Kidney capillary endothelial cell (primary cell): ENCODE results near the gene ADIPOQ.
"Not testable (repeated sequence)": the region's sequence is repeated elsewhere in the genome, so short reads cannot be mapped to it uniquely, and the experiment has no call there.

ENCODE experiments used
- DNase-seq: peaks from one replicate; pipeline ENCODE4 v3.0.0-alpha.2; 2018; ENCODE audit warnings: low spot score

The ADIPOQ gene

GRCh38 chr3:186826410-186826975, 16.0 kb upstream of the ADIPOQ start:
- DNase-seq = no peak

- peak; percentile 79 for DNase-seq
Measured at GRCh38 chr3:186826976-186827857, 15.3 kb upstream of the ADIPOQ start.

GRCh38 chr3:186828340-186828739, 14.2 kb upstream of the ADIPOQ start:
- DNase-seq = no peak

- DNase-seq = no peak
Measured at GRCh38 chr3:186831798-186832197, 10.7 kb upstream of the ADIPOQ start.

- no peak for DNase-seq
Measured at GRCh38 chr3:186832276-186832675, 10.2 kb upstream of the ADIPOQ start.

GRCh38 chr3:186839874-186840641, 2.5 kb upstream of the ADIPOQ start:
- no peak for DNase-seq

- no peak for DNase-seq
Measured at GRCh38 chr3:186841620-186842019, 890 bp upstream of the ADIPOQ start.

- DNase-seq = no peak
Measured at GRCh38 chr3:186843039-186843432, 526 bp downstream of the ADIPOQ start.

- no peak for DNase-seq
Measured at GRCh38 chr3:186844908-186845307, 2.4 kb downstream of the ADIPOQ start.

GRCh38 chr3:186845756-186846155, 3.2 kb downstream of the ADIPOQ start:
- DNase-seq = no peak

- peak; percentile 39 for DNase-seq
Measured at GRCh38 chr3:186847437-186847836, 4.9 kb downstream of the ADIPOQ start.

GRCh38 chr3:186849374-186849975, 7.0 kb downstream of the ADIPOQ start:
- peak; percentile 26 for DNase-seq

GRCh38 chr3:186851835-186852234, 9.3 kb downstream of the ADIPOQ start:
- not testable (repeated sequence) for DNase-seq

- DNase-seq = no peak
Measured at GRCh38 chr3:186852994-186853393, 10.5 kb downstream of the ADIPOQ start.

- DNase-seq = no peak
Measured at GRCh38 chr3:186854146-186854545, 11.6 kb downstream of the ADIPOQ start.

- no peak for DNase-seq
Measured at GRCh38 chr3:186854954-186855353, 12.4 kb downstream of the ADIPOQ start.

GRCh38 chr3:186857743-186858142, 15.2 kb downstream of the ADIPOQ start:
- no peak for DNase-seq

GRCh38 chr3:186865215-186865853, 22.8 kb downstream of the ADIPOQ start:
- not testable (repeated sequence) for DNase-seq

GRCh38 chr3:186866095-186866494, 23.6 kb downstream of the ADIPOQ start:
- not testable (repeated sequence) for DNase-seq

- DNase-seq = no peak
Measured at GRCh38 chr3:186869253-186870100, 27.0 kb downstream of the ADIPOQ start.
